Measurements from ENCODE around the gene ULK4. TPM values are rescaled to one million over a fixed set of nuclear protein-coding genes. Genes with fewer than 3 reads are reported as not detected.
"Not testable (repeated sequence)": the region's sequence is repeated elsewhere in the genome, so short reads cannot be mapped to it uniquely, and the experiment has no call there.

The ULK4 gene
- total RNA-seq, 1 donor from 2014 or later, result 9.1 TPM

- H3K36me3 Mint-ChIP-seq (ENCODE audit: unreplicated experiment), result no peaks in the 10 kb centered on the region
- no peak for TF ChIP-seq CTCF (IDR thresholded peaks at IDR 0.05)
- DNase-seq (ENCODE audit: extremely low spot score, unreplicated experiment), result no peak
- H3K27ac Mint-ChIP-seq (ENCODE audit: unreplicated experiment), result no peak overlapping the region
- no peaks in the 10 kb centered on the region for H3K4me1 Mint-ChIP-seq (ENCODE audit: unreplicated experiment)
- H3K9me3 Mint-ChIP-seq (ENCODE audit: unreplicated experiment), result no peaks in the 10 kb centered on the region
- no peak overlapping the region for H3K4me3 Mint-ChIP-seq (ENCODE audit: unreplicated experiment)
- no peaks in the 10 kb centered on the region for H3K27me3 Mint-ChIP-seq (ENCODE audit: unreplicated experiment)
Observed at GRCh38 chr3:41460736-41461135, 501.2 kb downstream of the ULK4 start.

- H3K4me1 Mint-ChIP-seq (ENCODE audit: unreplicated experiment), result no peaks in the 10 kb centered on the region
- no peak overlapping the region for H3K27ac Mint-ChIP-seq (ENCODE audit: unreplicated experiment)
- H3K36me3 Mint-ChIP-seq (ENCODE audit: unreplicated experiment), result no peaks in the 10 kb centered on the region
- TF ChIP-seq CTCF (IDR thresholded peaks at IDR 0.05), result no peak
- no peak for DNase-seq (ENCODE audit: extremely low spot score, unreplicated experiment)
- no peaks in the 10 kb centered on the region for H3K9me3 Mint-ChIP-seq (ENCODE audit: unreplicated experiment)
- H3K27me3 Mint-ChIP-seq (ENCODE audit: unreplicated experiment), result no peaks in the 10 kb centered on the region
- no peak overlapping the region for H3K4me3 Mint-ChIP-seq (ENCODE audit: unreplicated experiment)
Observed at GRCh38 chr3:41457176-41457575, 504.7 kb downstream of the ULK4 start.

- H3K36me3 Mint-ChIP-seq (ENCODE audit: unreplicated experiment), result no peaks in the 10 kb centered on the region
- no peak overlapping the region for H3K27ac Mint-ChIP-seq (ENCODE audit: unreplicated experiment)
- H3K4me1 Mint-ChIP-seq (ENCODE audit: unreplicated experiment), result no peaks in the 10 kb centered on the region
- no peaks in the 10 kb centered on the region for H3K9me3 Mint-ChIP-seq (ENCODE audit: unreplicated experiment)
- no peaks in the 10 kb centered on the region for H3K27me3 Mint-ChIP-seq (ENCODE audit: unreplicated experiment)
- no peak overlapping the region for H3K4me3 Mint-ChIP-seq (ENCODE audit: unreplicated experiment)
- no peak for TF ChIP-seq CTCF (IDR thresholded peaks at IDR 0.05)
- DNase-seq (ENCODE audit: extremely low spot score, unreplicated experiment), result no peak
Observed at GRCh38 chr3:41456162-41456561, 505.7 kb downstream of the ULK4 start.

GRCh38 chr3:41453618-41454017, 508.3 kb downstream of the ULK4 start:
- H3K4me1 Mint-ChIP-seq (ENCODE audit: unreplicated experiment); H3K27me3 Mint-ChIP-seq (ENCODE audit: unreplicated experiment); H3K36me3 Mint-ChIP-seq (ENCODE audit: unreplicated experiment): not testable (repeated sequence)

GRCh38 chr3:41450416-41451231, 511.3 kb downstream of the ULK4 start:
- Mint-ChIP-seq H3K27ac (ENCODE audit: unreplicated experiment) (no peak overlapping the region), H3K27me3 (ENCODE audit: unreplicated experiment) (no peaks in the 10 kb centered on the region), H3K4me1 (ENCODE audit: unreplicated experiment) (peaks cover 4% of the 10 kb centered on the region), H3K9me3 (ENCODE audit: unreplicated experiment) (no peaks in the 10 kb centered on the region), H3K36me3 (ENCODE audit: unreplicated experiment) (no peaks in the 10 kb centered on the region), H3K4me3 (ENCODE audit: unreplicated experiment) (no peak overlapping the region)
- DNase-seq (ENCODE audit: extremely low spot score, unreplicated experiment), result no peak
- peak; percentile 21 for TF ChIP-seq CTCF (IDR thresholded peaks at IDR 0.05)

More at GRCh38 chr3:41453618-41454017, 508.3 kb downstream of the ULK4 start:
- H3K4me3 Mint-ChIP-seq (ENCODE audit: unreplicated experiment); DNase-seq (ENCODE audit: extremely low spot score, unreplicated experiment); H3K9me3 Mint-ChIP-seq (ENCODE audit: unreplicated experiment); H3K27ac Mint-ChIP-seq (ENCODE audit: unreplicated experiment): not testable (repeated sequence)

Data from osteocyte (in vitro differentiated cells).